Stimulated activated CD4-positive, alpha-beta T cell treated with anti-CD3 and anti-CD28 coated beads, Interleukin-4, amount 100 ng/mL, for 4 hours (primary cell): ENCODE data around the gene EHHADH.
"Not testable (repeated sequence)": the region's sequence is repeated elsewhere in the genome, so short reads cannot be mapped to it uniquely, and the experiment has no call there.

Experiments used
- DNase-seq, 2 experiments: peaks; one replicate each; pipeline ENCODE4 v3.0.0-alpha.2; 2020

EHHADH gene

DNA sequence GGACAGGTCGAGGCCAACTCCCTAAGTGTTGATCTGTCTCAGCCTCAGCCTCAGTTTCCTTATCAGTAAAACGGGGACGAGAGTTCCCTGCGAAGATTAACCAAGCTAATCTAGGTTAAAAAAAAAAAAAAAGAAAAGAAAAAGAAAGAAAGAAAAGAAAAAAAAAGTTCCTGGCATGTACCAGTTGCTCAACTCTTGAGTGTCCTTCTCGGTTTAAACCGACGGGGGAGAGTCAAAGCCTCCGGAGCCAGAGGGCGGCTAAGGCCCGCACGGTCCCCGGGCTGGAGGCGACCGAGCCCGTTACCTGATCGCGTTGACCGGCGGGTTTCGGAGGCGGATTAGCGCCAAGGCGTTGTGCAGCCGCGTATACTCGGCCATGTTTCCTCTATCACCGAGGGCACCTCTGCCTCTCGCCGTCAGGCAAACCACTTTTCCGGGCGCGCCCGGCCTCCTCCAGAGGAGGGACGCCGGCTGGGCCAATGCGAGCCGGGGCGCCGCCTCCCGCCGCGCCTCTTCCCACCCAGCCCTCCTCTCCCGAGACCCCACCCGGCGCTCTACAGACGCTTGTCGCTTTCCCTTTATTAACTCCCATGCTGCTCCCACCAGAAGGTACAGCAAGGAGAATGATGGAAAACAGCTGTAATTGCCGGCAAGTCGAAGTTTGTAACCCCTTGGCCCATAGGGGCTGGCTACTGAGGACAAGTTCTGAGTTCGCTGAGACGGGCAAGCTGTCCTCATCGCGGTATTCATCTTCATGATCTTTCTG is at the start of gene EHHADH:
Gene EHHADH, minus strand, starts transcription at position 405 of the 766 bp plus-strand sequence. Its CDS starts 27 bp downstream, at position 378.
- DNase-seq: peak; percentile 31 to 57

DNA sequence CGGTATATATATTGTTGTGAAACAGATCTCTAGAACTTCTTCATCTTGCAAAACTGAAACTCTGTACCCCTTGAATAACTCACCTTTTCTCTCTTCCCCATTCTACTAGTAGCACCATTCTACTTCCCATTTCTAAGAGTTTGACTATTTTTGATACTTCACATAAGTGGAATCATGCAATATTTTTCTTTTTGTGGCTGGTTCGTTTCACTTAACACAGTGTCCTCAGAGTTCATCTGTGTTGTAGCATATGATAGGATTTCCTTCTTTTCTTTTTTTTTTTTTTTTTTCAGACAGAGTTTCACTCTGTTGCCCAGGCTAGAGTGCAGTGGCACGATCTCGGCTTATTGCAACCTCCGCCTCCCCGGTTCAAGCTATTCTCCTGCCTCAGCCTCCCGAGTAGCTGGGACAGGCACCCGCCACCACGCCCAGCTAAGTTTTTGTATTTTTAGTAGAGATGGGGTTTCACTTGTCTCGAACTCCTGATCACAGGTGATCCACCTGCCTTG is 46.1 kb upstream of the EHHADH start:
- DNase-seq: not testable (repeated sequence)

DNA sequence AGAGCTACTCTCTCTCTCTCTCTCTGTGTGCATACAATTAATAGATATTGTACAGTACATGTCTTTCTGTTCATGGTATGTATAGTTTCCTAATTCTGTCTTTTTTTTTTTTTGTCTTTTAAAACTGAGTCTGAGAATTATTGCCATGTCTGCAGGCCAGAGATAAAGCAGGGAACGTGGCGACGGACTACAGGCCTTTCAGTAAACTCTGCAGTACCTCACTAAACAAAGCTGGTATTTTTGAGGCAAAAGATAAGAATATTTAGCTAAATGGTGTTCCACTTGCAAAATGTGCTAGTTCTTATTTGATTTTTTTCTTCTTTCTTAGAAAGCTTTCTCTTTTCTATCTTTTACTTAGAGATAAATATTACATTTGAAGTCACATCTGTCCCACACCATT is 44.0 kb upstream of the EHHADH start:
- no peak for DNase-seq

DNA sequence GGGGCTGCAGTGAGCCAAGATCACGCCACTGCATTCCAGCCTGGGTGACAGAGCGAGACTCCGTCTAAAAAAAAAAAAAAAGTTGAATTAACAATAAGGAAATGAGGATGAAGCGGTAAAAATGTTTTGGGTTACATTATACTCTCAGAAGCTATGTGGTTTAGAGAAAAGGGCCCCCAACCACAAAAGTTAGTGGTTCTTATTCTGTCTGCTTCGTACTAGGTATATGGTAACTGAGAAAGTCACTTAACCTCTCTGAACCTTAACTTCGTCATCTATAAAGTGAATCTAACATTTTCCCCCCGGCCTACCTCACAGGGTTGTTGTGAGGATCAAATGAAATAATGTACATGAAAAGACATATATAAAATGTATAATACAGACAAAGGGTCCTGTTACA is 38.4 kb upstream of the EHHADH start:
- DNase-seq: no peak

DNA sequence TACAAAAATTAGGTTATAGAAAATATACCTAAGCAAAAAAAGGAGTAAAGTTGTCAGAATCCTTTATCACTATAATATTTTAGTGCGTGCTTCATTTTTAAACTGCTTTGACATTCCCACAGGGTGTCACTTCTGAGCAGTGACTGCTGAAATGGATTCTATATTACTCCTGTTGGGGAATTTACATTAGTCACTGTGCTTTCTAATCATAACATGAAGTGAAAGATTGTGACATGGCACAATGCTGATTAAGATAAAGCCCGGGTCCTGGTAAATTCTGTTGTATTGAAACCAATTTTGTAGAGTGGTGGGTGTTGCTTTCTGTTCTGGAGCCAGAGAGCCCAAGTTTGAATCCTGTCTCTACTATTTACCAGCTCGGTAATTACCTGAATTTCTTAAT is 36.4 kb upstream of the EHHADH start:
- no peak for DNase-seq

DNA sequence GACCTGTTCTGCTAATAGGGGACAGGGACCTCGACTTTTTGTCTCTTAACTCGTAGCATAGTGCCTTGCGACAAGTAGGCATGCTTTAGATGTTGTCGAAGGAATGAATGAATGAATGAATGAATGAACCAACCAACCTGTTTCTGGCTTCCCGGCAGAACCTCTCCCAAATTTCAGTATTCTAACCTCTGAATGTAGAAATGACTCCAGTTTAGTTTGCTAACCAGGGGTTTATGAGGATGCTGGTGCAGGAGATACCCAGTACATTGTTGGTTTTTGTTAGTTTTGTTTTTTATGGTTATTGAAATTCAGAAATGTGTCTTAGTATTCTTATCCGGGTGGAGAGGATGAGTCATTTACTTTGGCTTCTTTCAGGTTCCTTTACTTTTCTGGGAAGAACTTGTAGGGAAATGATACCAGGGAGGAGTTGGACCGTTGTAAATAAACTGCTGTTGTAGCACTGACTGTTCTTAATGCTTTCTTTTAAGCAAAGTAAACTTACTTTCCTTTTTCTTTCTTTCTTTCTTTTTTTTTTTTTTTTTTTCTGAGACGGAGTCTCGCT is 29.6 kb upstream of the EHHADH start:
- no peak for DNase-seq

DNA sequence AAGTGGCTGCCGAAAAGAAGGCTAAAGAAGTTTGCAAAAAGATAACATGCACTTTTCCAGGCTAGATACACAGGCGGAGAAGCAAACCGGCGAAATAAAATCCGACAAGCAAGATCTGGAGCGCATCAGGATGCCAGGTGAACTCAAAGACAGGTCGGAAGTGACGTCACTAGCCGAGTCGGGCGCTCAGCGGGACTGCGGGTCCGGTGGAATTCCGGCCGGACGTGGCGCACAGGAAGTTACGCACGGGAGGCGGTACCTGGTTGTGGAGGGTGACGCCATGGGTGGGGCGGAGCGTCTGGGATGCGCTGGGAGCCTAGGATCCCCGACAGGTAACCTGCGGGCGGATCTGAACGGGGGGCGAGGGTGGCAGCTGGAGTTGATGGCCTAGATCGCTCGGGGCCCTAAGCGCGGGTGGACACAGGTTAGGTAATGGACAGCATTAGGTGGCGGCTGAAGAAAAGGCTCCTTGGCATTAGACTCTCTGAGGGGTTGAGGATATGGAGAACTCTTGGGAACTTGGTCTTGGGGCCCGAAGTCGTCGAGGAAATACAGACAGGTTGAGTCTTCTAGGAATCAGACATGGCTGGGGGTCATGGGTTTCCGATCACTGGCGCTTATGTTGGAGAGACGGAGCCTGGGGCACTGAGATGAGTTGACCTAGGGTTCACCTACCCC is 29.0 kb upstream of the EHHADH start:
- peak; percentile 91 to 93 for DNase-seq

DNA sequence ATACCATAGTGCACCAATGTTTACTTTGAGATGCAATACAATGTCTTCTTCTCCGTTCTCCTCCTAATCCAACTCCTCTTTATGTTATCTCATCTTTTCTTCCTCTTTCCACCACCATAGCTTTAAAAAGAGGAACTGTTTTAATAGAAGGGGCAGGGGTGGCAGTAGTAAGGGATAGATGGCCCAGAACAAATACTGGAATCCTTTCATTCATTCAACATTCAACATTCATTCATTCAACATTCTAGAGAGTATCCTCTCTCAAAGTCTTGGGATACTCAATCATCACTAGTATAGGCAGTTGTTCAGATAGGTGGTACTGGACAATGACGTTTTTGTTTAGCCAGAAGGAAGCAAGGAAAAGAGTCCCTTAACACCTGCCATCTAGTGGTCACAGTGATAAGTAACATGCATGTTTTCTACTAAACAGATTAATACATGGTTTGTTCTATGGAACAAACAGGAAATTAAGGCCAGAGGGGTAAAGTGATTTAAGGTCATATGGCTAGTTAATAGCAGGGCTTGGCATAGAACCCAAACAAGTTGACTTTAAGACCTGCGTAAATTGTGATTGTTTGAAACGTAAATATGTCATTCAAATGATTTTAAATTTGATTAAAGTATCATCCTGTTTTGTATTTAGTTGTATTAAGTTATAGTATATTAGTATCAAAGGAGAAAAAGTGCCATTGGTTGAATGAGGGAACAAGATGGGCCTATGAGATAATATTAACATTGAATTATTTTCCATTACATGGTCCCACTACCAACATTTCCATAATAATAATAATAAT is 26.9 kb upstream of the EHHADH start:
- DNase-seq: no peak

DNA sequence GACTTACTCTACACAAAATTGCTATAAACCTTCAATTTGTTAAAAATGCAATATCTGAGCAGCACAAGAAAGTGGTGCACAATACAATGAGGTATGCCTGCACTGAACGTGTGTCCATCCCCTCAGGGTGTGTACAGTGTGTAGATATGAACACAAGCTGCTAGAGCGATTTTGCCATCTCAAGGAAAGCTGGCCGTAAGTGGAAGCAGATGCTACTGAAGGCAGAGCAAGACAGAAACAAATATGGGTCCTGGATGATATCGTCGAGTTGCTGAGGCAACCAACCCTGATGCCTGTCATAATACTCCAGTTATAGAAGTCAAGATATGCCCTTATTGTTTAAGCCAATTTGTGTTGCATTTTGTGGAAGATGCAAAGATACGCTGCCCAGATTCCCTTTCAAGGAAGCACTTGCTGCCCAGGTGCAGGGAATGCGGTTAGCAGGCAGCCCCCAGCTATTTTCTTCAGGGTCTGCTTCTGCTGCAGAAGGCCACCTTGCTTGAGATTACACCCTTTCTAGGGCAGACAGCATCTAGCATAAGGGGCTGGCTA is 25.8 kb upstream of the EHHADH start:
- DNase-seq: no peak

DNA sequence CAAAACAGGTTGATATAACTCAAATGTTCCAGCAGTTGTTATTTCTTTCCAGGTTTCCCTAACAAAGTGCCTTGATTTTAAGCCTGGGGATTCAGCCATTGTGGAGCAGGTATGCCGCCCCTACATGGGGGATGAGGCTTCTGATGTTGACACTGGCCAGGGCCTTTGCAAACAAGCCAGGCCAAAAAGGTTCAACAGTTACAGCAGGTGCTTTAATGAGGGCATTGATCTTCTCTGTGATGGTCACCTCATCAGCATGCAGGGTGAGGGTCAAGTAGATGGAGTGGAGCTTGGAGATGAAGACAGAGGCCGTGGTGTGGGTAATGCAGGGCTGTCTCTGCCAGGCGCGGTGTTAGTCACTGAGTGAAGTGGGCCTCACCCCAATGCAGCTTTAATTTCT is 22.6 kb upstream of the EHHADH start:
- DNase-seq: no peak

DNA sequence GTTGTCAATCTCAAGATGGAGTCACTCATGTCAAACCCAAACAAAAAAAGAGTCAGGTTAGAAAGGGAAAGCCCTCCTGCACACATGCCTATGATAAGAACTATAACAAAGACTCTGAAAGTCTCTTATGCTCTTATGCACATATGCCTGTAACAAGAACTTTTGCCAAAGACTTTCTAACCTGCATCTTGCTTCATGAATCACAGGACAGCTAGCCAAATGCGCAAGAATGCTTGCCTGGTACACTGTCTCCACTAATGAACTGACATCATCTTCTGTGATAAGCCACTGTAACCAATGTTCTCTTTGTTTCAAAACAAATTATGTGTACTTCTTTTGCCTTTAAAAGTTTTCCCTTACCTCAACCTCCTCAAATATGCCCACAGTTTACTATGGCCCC is 18.2 kb upstream of the EHHADH start:
- DNase-seq: no peak

DNA sequence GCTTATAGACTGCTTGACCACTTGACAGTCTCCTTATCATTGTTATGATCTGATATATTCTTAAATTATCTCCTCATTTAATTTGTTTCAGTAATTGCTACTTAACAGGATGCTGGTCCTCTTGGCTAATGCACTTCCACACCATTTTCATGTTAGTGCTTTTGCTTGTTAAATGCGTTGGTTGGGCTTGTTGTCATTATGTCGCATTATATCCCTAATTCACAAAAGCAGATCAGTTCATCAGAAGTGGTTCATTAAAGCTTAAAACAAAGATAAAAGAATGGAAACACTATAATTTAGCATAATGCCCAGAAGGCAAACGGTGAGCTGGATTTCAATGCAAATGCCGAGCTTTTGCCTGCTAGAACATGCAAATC is 17.1 kb upstream of the EHHADH start:
- no peak for DNase-seq

DNA sequence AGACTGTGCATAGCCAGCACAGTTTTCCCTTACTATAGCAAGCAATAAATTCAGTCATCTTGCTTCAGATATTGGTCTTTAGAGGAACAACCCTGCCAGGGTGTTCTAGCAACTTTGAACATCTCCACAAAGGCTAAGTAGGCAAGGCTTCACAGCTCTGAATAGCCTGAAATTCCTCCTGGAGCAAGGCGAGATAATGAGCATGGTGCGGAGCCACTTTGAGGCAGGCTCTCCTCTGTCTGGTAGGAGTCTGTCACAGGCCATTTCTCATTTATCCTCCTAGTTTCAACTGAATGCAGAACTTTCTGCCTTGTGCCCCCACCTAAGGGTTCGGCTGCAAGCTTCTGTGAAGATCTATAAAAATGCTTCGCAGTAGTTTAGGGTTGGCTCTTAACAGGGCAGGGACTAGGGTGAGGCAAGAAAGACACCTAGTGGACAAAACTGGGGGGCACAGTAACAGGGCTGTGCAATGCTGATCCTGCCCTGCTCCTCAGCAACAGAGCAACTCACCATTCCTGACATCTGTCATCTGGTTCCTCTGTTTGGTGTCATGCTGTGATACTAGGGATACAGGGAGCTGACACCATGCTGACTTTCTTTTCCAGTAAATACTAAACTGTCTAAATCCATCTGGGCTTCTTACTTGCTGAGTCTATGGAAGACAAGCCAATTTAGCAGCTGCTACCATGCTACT is 16.6 kb upstream of the EHHADH start:
- DNase-seq: no peak

DNA sequence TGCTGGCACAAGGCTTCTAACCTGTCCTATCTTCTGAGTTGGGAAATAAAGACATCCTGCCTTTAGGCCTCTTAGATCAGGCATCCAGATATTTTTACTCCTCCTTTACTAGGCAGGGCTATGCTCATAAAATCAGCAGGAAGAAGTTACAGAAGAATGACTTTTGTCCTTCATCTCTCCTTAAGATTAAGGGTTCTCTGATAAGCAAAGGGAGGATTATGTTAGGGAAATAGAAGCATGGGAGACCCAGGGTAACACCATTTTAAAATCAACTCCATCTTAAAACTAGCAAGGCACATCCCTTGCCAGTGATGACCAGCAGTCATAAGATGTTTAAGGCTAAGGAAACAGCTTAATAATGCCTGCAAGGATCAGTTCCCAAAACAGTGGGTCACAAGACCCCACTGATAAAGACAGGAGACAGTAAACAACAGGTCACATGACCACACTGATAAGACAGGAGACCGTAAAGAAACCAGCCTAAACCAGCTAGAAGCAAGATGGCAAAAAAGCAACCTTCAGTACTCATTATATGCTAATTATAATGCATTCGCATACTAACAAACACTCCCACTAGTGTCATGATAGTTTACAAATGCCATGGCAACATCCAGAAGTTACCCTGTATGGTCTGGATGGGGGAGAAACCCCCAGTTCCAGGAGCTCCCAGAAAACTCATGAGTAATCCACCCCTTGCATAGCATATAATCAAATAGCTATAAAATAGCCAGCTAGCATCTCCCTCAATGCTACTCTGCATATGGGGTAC is 14.5 kb upstream of the EHHADH start:
- DNase-seq: no peak

DNA sequence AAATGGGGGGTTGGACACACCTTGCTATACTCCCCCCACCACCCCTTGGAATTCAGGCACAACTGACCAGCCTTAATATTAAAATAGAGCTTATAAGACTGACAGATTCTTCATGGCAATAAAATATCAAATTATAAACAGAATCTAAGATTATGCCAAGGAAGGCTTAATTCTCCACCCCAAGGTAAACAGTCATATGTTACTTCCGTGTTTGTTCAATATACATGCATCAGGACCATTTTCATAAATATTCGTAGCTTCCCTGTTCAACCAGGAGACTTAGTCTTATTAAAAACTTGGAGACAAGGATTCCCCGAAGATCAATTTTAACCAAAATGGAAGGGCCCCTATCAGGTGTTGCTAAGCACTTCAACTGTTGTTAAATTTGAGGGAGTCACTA is 13.3 kb upstream of the EHHADH start:
- DNase-seq: no peak

DNA sequence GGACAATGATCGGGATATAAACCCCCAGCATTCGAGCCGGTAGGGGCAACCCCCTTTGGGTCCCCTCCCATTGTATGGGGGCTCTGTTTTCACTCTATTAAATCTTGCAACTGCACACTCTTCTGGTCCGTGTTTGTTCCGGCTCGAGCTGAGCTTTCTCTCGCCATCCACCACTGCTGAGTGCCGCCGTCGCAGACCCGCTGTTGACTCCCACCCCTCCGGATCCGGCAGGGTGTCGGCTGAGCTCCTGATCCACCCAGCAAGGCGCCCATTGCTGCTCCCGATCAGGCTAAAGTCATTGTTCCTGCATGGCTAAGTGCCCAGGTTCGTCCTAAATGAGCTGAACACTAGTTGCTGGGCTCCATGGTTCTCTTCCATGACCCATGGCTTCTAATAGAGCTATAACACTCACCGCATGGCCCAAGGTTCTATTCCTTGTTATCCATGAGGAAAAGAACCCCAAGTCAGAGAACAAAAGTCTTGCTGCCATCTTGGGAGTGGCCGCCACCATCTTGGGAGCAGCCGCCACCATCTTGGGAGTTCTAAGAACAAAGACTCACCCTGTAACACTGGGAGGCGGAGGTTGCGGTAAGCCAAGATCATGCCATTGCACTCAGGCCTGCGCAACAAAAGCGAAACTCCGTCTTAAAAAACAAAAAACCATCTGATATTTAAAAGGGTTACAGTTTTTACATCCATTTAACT is 11.2 kb upstream of the EHHADH start:
- DNase-seq: no peak

DNA sequence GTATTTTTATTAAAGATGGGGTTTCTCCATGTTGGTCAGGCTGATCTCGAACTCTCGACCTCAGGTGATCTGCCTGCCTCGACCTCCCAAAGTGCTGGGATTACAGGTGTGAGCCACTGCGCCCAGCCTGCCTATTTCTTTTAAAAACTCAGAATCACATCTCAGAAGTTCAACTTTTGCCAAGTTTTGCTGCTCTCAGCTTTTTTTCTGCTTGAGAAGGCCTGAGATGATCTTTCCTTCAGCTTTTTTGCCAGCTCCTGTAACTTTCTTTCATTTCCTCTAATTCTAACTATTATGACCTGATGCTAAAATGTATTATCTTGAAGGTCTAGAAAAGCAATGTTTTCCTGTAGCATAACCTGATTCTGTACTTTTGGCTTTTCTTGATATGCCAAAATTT is 9.6 kb upstream of the EHHADH start:
- no peak for DNase-seq

DNA sequence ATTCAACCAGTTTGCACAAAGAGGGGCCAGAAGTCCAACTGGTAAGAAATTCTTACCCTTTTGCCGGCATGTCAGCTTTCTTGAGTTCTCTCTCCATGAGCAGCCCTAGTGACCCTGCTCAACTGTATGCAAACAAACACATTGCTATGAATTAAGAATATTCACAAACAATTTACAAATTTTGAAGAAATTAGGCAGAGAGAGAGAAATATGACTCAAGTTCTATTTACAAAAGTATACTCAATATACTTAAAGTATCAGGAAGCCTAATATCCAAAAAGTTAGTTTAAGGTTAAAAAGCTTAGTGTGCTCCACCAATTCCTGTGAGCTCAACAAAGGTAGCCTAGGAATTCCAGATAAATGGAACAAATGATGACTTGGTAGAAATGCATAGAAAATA is 3.5 kb upstream of the EHHADH start:
- DNase-seq: no peak

DNA sequence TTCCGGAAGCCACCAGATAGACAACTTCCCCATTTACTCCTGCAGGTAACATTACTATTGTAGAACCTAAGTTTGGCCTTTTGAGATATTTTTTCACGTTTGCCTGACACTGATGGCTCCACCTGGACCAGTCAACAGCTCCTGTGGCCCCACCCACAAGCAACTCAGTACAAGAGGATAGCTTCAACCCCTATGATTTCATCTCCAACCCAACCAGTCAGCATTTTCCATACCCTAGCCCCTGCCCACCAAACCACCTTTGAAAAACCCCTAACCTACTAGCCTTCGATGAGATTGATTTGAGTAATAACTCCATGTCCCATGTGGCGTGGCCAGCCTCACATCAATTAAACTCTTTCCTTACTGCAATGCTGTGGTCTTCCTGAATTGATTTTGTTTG is 950 bp upstream of the EHHADH start:
- DNase-seq: no peak

DNA sequence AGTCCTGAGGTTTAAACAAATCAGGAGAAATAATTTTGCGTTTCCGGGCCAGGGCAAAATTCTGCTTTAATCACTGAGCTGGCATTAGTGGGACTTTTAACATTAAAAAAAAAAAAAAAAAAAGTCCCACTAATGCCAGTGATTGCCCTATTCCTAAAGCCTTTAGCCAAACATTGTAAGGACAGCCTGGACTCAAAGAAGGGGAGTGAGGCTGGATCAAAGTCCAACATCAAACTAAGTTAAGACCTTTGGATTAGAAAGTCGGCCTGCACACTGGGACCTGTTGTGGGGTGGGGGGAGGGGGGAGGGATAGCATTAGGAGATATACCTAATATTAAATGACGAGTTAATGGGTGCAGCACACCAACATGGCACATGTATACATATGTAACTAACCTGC is 716 bp downstream of the EHHADH start:
- DNase-seq: not testable (repeated sequence)

DNA sequence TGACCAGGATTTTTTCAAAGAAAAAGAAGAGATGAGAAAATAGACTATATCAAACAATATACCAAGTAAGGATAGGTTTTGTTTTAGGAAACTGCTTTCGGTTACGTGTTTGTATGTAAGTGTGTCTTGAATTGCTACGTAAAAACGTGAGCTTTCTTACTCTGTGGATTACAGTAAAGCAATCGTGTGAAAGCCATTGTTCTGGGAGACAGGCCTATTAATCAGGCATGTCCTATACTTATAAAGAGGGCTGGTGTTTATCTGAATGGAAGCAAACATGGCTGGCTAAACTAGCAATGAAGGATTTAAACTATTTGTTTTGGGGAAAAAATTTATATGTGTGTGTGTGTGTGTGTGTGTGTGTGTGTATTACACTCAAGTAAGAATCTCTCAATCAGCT is 2.6 kb downstream of the EHHADH start:
- DNase-seq: no peak
